Liver (tissue), 3 donors: Measurements from ENCODE around the gene KNTC1.

Experiments
- MAX ChIP-seq: IDR thresholded peaks from 2 replicates; pipeline ENCODE4 v1.6.1; 2016; ENCODE audit warnings: antibody characterized with exemption
- TAF1 ChIP-seq: conservative IDR thresholded peaks from 2 replicates; pipeline ENCODE4 v1.6.1; 2016; ENCODE audit warnings: antibody characterized with exemption, mild to moderate bottlenecking
- TF ChIP-seq, protein P1 (sequence below): fragments of 150-350 bp; IDR thresholded peaks from 2 replicates; pipeline ENCODE4 v1.5.1; 2017; ENCODE audit warnings: improper control_type of control experiment, low read depth, low read length; ENCODE audit not compliant: missing input control
- TF ChIP-seq, protein P2 (sequence below): IDR thresholded peaks from 2 replicates; pipeline ENCODE4 v1.6.1; 2016; ENCODE audit warnings: antibody characterized with exemption, mild to moderate bottlenecking
- donor health status: healthy.
- donor health status: healthy.

DNA sequence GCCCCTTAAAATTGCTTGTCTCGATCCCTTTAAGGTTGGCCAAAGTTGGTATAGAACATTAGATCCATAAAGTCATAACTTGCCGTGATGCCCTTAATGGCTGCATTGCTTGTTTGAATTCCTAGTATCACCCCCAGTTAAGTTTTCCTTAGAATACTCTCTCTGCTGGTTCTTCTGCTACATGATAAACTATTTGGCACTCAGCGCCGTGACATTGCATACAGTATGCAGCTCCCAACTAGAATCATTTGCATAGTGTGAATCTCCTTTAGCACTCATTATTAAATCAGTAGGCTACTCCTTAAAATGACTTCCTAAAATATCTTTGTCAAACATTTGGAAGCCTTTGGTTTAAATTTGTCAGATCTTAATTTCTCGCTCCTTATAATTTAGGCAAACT is 42.2 kb downstream of the KNTC1 start:
- TF ChIP-seq, protein P1, sequence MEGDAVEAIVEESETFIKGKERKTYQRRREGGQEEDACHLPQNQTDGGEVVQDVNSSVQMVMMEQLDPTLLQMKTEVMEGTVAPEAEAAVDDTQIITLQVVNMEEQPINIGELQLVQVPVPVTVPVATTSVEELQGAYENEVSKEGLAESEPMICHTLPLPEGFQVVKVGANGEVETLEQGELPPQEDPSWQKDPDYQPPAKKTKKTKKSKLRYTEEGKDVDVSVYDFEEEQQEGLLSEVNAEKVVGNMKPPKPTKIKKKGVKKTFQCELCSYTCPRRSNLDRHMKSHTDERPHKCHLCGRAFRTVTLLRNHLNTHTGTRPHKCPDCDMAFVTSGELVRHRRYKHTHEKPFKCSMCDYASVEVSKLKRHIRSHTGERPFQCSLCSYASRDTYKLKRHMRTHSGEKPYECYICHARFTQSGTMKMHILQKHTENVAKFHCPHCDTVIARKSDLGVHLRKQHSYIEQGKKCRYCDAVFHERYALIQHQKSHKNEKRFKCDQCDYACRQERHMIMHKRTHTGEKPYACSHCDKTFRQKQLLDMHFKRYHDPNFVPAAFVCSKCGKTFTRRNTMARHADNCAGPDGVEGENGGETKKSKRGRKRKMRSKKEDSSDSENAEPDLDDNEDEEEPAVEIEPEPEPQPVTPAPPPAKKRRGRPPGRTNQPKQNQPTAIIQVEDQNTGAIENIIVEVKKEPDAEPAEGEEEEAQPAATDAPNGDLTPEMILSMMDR, result no peak
- TF ChIP-seq, protein P2, sequence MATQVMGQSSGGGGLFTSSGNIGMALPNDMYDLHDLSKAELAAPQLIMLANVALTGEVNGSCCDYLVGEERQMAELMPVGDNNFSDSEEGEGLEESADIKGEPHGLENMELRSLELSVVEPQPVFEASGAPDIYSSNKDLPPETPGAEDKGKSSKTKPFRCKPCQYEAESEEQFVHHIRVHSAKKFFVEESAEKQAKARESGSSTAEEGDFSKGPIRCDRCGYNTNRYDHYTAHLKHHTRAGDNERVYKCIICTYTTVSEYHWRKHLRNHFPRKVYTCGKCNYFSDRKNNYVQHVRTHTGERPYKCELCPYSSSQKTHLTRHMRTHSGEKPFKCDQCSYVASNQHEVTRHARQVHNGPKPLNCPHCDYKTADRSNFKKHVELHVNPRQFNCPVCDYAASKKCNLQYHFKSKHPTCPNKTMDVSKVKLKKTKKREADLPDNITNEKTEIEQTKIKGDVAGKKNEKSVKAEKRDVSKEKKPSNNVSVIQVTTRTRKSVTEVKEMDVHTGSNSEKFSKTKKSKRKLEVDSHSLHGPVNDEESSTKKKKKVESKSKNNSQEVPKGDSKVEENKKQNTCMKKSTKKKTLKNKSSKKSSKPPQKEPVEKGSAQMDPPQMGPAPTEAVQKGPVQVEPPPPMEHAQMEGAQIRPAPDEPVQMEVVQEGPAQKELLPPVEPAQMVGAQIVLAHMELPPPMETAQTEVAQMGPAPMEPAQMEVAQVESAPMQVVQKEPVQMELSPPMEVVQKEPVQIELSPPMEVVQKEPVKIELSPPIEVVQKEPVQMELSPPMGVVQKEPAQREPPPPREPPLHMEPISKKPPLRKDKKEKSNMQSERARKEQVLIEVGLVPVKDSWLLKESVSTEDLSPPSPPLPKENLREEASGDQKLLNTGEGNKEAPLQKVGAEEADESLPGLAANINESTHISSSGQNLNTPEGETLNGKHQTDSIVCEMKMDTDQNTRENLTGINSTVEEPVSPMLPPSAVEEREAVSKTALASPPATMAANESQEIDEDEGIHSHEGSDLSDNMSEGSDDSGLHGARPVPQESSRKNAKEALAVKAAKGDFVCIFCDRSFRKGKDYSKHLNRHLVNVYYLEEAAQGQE, result no peak
- TF ChIP-seq MAX (no peak), TAF1 (no peak)
